Uterus (tissue), 4 donors: ENCODE results near the gene CTDNEP1. TPM values are rescaled to one million over a fixed set of nuclear protein-coding genes. Genes with fewer than 3 reads are reported as not detected.
A peak's percentile ranks its signal among the peaks of the same experiment; 100 is the strongest.

Experiments
- DNase-seq, 2 donors: peaks; one replicate each; pipeline ENCODE4 v3.0.0-alpha.2; 2019 to 2020
- H3K27ac ChIP-seq, 2 donors: fragments of 200-600 bp; sonication (generic); 1 replicate in 1 of 2; 2 replicates in 1 of 2; pipeline ENCODE4 v1.5.1; 2016 to 2018
- H3K27me3 ChIP-seq, 2 donors: fragments of 200-600 bp; sonication (generic); one replicate each; pipeline ENCODE4 v1.5.1; 2018 to 2019; ENCODE audit warnings: control low read depth in 1 of 2
- H3K36me3 ChIP-seq, 2 donors: fragments of 200-600 bp; sonication (generic); one replicate each; pipeline ENCODE4 v1.5.1; 2019; ENCODE audit warnings: control low read depth in 1 of 2
- H3K4me1 ChIP-seq, 2 donors: fragments of 200-600 bp; sonication (generic); one replicate each; pipeline ENCODE4 v1.5.1; 2018 to 2019; ENCODE audit warnings: control low read depth in 1 of 2
- H3K4me3 ChIP-seq, 2 donors: fragments of 200-600 bp; sonication (generic); 1 replicate in 1 of 2; 2 replicates in 1 of 2; pipeline ENCODE4 v1.5.1; 2018 to 2019; ENCODE audit warnings: mild to moderate bottlenecking in 1 of 2
- H3K9me3 ChIP-seq, 2 donors: fragments of 200-600 bp; sonication (generic); one replicate each; pipeline ENCODE4 v1.5.1; 2019; ENCODE audit warnings: control low read depth in 1 of 2
- POLR2A ChIP-seq, 2 donors: fragments of 450-650 bp; IDR thresholded peaks; one replicate each; pipeline ENCODE4 v1.6.1; 2016; ENCODE audit warnings: antibody characterized with exemption in 2 of 2, mild to moderate bottlenecking in 1 of 2, moderate library complexity in 1 of 2
- intact Hi-C: fragments of 100-400 bp; cut with DNase I; formaldehyde crosslinking; loops from one replicate; pipeline ENCODE4 v1.15.1; 2023; ENCODE audit warnings: low total_unique reads
- total RNA-seq, 4 donors: library from RNA; depleted of rRNA in 3 of 4; stranded (reverse); fragments of >200 nt in 3 of 4; gene quantifications; one replicate each; pipeline versions ENCODE4 v1.1.0 to v1.2.4, GENCODE V29; 2014 to 2023
- TF ChIP-seq, protein P1 (sequence below), 4 experiments: fragments of 200-600 bp in 2 of 4; fragments of 450-650 bp in 2 of 4; sonication (generic) in 2 of 4; IDR thresholded peaks; one replicate each; pipeline ENCODE4 v1.5.1; 2016 to 2019; ENCODE audit warnings: antibody characterized with exemption in 4 of 4, mild to moderate bottlenecking in 2 of 4, moderate library complexity in 1 of 4
- donor health status: DM: yes; HTN: yes; CAD: no.

The CTDNEP1 gene
- total RNA-seq, 4 donors from 2014 or later = 13.8 to 115 (median 37.2) TPM

DNA sequence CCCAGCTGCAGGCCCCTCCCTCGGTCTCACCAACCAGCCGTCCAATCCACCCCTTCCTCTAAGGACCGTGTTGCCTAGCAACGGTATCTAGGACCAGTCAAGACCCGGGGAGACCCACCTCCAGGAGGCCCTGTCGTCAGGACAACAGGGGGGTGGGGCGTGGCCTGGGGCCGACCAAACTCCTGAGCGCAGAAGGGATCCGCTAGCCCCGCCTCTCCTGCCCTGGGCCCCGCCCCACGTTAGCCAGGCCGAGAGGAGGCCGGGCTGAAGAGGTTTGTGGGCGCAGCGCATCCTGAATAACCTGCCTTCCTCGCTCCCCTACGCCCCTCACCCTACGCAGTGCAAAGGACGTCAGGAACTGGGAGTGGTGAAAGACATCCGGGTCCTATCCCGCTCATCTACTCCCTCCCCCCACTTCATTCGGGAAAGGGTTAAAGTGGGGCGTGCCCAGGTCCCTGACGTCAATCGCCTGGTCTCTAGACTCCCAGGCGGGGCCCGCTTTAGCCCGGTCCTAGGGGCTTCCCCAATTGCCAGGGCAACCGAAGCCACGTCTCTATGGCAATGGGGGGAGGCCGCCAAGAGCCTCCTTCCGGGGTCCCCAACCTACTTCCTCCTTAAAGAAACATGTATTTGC, 46.6 kb downstream of the CTDNEP1 start:
- peak; percentile 90 to 92 for DNase-seq
- TF ChIP-seq, protein P1, sequence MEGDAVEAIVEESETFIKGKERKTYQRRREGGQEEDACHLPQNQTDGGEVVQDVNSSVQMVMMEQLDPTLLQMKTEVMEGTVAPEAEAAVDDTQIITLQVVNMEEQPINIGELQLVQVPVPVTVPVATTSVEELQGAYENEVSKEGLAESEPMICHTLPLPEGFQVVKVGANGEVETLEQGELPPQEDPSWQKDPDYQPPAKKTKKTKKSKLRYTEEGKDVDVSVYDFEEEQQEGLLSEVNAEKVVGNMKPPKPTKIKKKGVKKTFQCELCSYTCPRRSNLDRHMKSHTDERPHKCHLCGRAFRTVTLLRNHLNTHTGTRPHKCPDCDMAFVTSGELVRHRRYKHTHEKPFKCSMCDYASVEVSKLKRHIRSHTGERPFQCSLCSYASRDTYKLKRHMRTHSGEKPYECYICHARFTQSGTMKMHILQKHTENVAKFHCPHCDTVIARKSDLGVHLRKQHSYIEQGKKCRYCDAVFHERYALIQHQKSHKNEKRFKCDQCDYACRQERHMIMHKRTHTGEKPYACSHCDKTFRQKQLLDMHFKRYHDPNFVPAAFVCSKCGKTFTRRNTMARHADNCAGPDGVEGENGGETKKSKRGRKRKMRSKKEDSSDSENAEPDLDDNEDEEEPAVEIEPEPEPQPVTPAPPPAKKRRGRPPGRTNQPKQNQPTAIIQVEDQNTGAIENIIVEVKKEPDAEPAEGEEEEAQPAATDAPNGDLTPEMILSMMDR (IDR thresholded peaks at IDR 0.05) = no peak
- TF ChIP-seq POLR2A (IDR thresholded peaks at IDR 0.05) = peak in 1 of 2 donors; percentile 56
- H3K4me1 ChIP-seq = peaks cover 0 to 12% of the 10 kb centered on the region in 2 donors
- H3K36me3 ChIP-seq = no peaks in the 10 kb centered on the region
- intact Hi-C loops = no loop called here
- peak overlapping the region; percentile 42 to 54 for H3K4me3 ChIP-seq
- H3K27ac ChIP-seq = peak overlapping the region; percentile 80 to 84
- H3K27me3 ChIP-seq = no peaks in the 10 kb centered on the region
- H3K9me3 ChIP-seq = no peaks in the 10 kb centered on the region

DNA sequence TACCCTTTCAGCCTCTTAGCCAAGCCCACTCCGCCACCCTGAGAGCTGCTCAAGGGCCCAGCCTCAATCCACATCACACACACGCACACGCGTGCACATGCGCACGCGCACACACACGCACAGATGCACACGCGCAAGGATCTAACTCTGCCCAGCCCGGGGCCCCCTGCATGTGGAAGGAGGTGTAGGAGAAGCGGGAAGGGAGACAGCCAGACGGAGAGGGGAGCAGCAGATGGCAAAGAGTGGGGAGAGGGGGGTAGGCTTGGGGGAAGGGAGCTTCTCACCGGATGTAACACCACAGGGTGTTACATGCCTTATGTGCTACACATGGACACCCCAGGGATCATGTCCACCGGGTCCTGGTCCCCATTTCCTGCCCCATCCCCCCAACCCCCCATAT, 47.2 kb downstream of the CTDNEP1 start:
- H3K36me3 ChIP-seq = no peaks in the 10 kb centered on the region
- intact Hi-C loops = no loop called here
- peak in 1 of 2 donors; percentile 35 for DNase-seq
- no peak for TF ChIP-seq POLR2A (IDR thresholded peaks at IDR 0.05)
- TF ChIP-seq, protein P1 (IDR thresholded peaks at IDR 0.05) = no peak
- H3K27ac ChIP-seq = peak overlapping the region; percentile 80 to 84
- H3K4me1 ChIP-seq = peaks cover 0 to 12% of the 10 kb centered on the region in 2 donors
- no peaks in the 10 kb centered on the region for H3K9me3 ChIP-seq
- peak overlapping the region; percentile 42 to 54 for H3K4me3 ChIP-seq
- no peaks in the 10 kb centered on the region for H3K27me3 ChIP-seq

DNA sequence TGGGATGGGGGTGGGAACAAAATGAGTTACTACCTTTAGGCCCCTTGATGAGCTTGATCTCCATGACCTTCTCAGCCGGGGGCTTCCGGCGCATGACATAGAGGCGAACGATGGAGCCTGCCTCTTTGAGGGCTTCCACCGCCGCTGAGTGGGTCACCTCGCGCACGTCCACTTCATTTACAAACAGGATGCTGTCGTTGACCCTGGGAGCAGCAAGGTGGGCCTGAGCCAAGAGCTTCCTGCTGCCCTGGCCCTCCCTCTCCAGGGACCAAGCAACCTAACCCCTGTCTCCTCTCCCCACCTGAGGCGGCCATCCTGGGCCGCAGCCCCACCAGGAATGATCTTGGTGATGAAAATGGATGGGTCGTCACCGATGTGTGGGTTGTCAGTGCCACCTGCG, 48.1 kb downstream of the CTDNEP1 start:
- no peak for TF ChIP-seq POLR2A (IDR thresholded peaks at IDR 0.05)
- TF ChIP-seq, protein P1 (IDR thresholded peaks at IDR 0.05) = no peak
- Histone ChIP-seq H3K27me3 (no peaks in the 10 kb centered on the region), H3K4me3 (no peak overlapping the region), H3K27ac (no peak overlapping the region), H3K9me3 (no peaks in the 10 kb centered on the region), H3K36me3 (no peaks in the 10 kb centered on the region), H3K4me1 (peaks cover 0 to 12% of the 10 kb centered on the region in 2 donors)
- peak; percentile 20 to 25 for DNase-seq
- intact Hi-C loops = no loop called here

DNA sequence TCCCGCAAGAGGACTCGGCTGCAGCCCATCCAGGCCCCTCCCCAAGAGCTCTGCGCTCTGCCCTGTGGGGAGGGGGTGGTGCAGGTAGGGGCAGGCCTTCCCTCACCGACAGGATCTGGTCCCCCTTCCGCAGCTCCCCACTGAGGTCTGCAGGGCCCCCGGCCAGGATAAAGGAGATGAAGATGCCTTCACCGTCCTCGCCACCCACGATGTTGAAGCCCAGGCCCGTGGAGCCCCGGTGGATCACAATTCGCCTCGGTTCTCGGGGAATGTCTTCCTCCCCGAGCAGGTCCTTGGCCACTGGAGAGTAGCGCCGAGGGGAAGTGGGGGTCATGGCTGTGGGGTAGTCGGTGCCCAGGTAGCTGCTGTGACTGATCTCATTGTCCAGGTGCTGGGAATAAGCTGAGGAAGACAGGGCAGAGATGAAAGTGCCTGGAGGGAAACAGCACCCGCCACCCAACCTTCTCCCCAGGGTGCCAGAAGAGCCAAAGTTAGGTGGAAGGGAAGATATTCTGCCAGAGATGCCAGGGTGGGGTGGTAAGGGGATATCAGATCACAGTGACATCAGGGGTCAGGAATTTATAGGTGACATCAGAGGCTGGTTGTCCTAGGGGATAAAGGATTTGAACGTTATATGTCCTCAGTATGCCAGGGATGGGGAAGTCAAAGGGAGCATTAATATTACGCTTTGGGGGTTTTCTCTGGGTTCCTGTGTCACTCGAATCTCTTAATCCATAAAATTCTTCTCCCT, 54.7 kb downstream of the CTDNEP1 start:
- H3K4me1 ChIP-seq = no peaks in the 10 kb centered on the region
- no peaks in the 10 kb centered on the region for H3K9me3 ChIP-seq
- DNase-seq = no peak
- no peak overlapping the region for H3K4me3 ChIP-seq
- H3K27me3 ChIP-seq = no peaks in the 10 kb centered on the region
- intact Hi-C loops = no loop called here
- no peak overlapping the region for H3K27ac ChIP-seq
- H3K36me3 ChIP-seq = no peaks in the 10 kb centered on the region
- TF ChIP-seq, protein P1 (IDR thresholded peaks at IDR 0.05) = no peak
- TF ChIP-seq POLR2A (IDR thresholded peaks at IDR 0.05) = no peak

DNA sequence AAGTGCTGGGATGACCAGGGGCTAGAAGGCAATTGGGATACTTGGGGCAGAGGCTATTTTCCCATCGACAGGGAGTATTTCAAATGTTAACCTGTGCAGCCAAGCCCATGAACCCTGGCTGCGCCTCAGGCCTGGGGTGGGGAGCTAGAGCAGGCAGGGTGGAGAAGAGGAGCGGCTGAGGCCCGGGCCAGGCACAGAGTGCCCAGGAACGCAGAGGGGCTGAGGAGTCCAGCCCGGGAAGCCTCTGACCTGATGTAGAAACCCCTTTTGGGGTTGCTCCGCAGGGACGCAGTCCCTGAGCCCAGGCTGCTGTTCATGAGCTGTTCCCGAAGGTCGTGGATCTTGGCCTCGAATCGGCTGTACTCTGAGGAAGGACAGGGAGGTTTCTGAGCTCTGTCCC, 55.6 kb downstream of the CTDNEP1 start:
- DNase-seq = no peak
- Histone ChIP-seq H3K36me3 (no peaks in the 10 kb centered on the region), H3K27me3 (no peaks in the 10 kb centered on the region), H3K4me3 (no peak overlapping the region), H3K4me1 (no peaks in the 10 kb centered on the region), H3K27ac (no peak overlapping the region), H3K9me3 (no peaks in the 10 kb centered on the region)
- no peak for TF ChIP-seq POLR2A (IDR thresholded peaks at IDR 0.05)
- TF ChIP-seq, protein P1 (IDR thresholded peaks at IDR 0.05) = no peak
- intact Hi-C loops = no loop called here
